Liver (tissue), 9 donors: Measurements from ENCODE around the gene CRY1. TPM values are rescaled to one million over a fixed set of nuclear protein-coding genes. Genes with fewer than 3 reads are reported as not detected.

Experiments
- DNase-seq: peaks from one replicate; pipeline ENCODE4 v3.0.0-alpha.2; 2017; ENCODE audit warnings: low spot score
- H3K27ac ChIP-seq, 2 donors: one replicate each; pipeline ENCODE4 v1.7.0; 2013; ENCODE audit warnings: inconsistent platforms in 2 of 2, low read length in 2 of 2, control low read depth in 1 of 2, low read depth in 1 of 2, mild to moderate bottlenecking in 1 of 2
- H3K27me3 ChIP-seq, 4 donors: one replicate each; pipeline versions ENCODE4 v1.6.1 to v1.7.0; 2013; ENCODE audit warnings: low read length in 3 of 4, inconsistent platforms in 1 of 4, mild to moderate bottlenecking in 1 of 4, moderate library complexity in 1 of 4; ENCODE audit not compliant: control insufficient read depth in 4 of 4, insufficient read depth in 4 of 4
- H3K36me3 ChIP-seq, 4 donors: one replicate each; pipeline versions ENCODE4 v1.6.1 to v1.7.0; 2013; ENCODE audit warnings: low read length in 3 of 4, mild to moderate bottlenecking in 3 of 4, low read depth in 1 of 4, moderate library complexity in 1 of 4; ENCODE audit not compliant: control insufficient read depth in 4 of 4, insufficient read depth in 3 of 4
- H3K4me1 ChIP-seq, 4 donors: one replicate each; pipeline versions ENCODE4 v1.6.1 to v1.7.0; 2013; ENCODE audit warnings: low read length in 3 of 4, mild to moderate bottlenecking in 3 of 4, moderate library complexity in 1 of 4; ENCODE audit not compliant: control insufficient read depth in 4 of 4, insufficient read depth in 4 of 4
- H3K4me3 ChIP-seq, 3 donors: one replicate each; pipeline versions ENCODE4 v1.6.1 to v1.7.0; 2013; ENCODE audit warnings: low read length in 3 of 3, control low read depth in 1 of 3, low read depth in 1 of 3, mild to moderate bottlenecking in 1 of 3
- H3K9ac ChIP-seq, 2 donors: one replicate each; pipeline ENCODE4 v1.7.0; 2013; ENCODE audit warnings: low read length in 2 of 2, mild to moderate bottlenecking in 2 of 2, moderate library complexity in 2 of 2, control low read depth in 1 of 2, low read depth in 1 of 2
- H3K9me3 ChIP-seq, 4 donors: one replicate each; pipeline versions ENCODE4 v1.6.1 to v1.7.0; 2013; ENCODE audit warnings: low read length in 3 of 4; ENCODE audit not compliant: control insufficient read depth in 4 of 4
- EGR1 ChIP-seq, 2 donors: IDR thresholded peaks; 2 replicates each; pipeline ENCODE4 v1.6.1; 2016 to 2018; ENCODE audit warnings: antibody characterized with exemption in 2 of 2, low read depth in 2 of 2
- FOXA2 ChIP-seq: IDR thresholded peaks from 2 replicates; pipeline ENCODE4 v1.6.1; 2016; ENCODE audit warnings: antibody characterized with exemption
- RAD21 ChIP-seq, 2 donors: IDR thresholded peaks; 2 replicates each; pipeline ENCODE4 v1.6.1; 2016; ENCODE audit warnings: antibody characterized with exemption in 2 of 2, mild to moderate bottlenecking in 2 of 2
- RXRA ChIP-seq, 2 donors: IDR thresholded peaks; 2 replicates each; pipeline ENCODE4 v1.6.1; 2017 to 2018; ENCODE audit warnings: antibody characterized with exemption in 2 of 2, mild to moderate bottlenecking in 1 of 2
- SP1 ChIP-seq: IDR thresholded peaks from 2 replicates; pipeline ENCODE4 v1.6.1; 2018; ENCODE audit warnings: antibody characterized with exemption, mild to moderate bottlenecking
- TAF1 ChIP-seq: conservative IDR thresholded peaks from 2 replicates; pipeline ENCODE4 v1.6.1; 2016; ENCODE audit warnings: antibody characterized with exemption, mild to moderate bottlenecking
- YY1 ChIP-seq: IDR thresholded peaks from 2 replicates; pipeline ENCODE4 v1.6.1; 2016; ENCODE audit warnings: antibody characterized with exemption, mild to moderate bottlenecking
- WGBS: extraction: QIAGEN DNeasy Blood & Tissue Kit; methylation state at CpG from one replicate; pipeline ENCODE4 v1.1.7; 2013; 5-methylcytosine and 5-hydroxymethylcytosine counted together
- polyA plus RNA-seq, 2 donors: library from polyadenylated mRNA; stranded (reverse) in 1 of 2; unstranded in 1 of 2; fragments of 200-250 nt in 1 of 2; fragments of >200 nt in 1 of 2; fragmentation: Nextera tagmentation in 1 of 2; extraction: Ambion mirVana in 1 of 2; gene quantifications; one replicate each; pipeline versions ENCODE4 v1.2.1 to v1.2.3, GENCODE V29; 2013 to 2015
- total RNA-seq, 2 donors: library from RNA; depleted of rRNA; stranded (reverse); fragments of >200 nt; gene quantifications; one replicate each; pipeline ENCODE4 v1.2.3, GENCODE V29; 2014
- TF ChIP-seq, protein P1 (sequence below): IDR thresholded peaks from 2 replicates; pipeline ENCODE4 v1.6.1; 2016; ENCODE audit warnings: antibody characterized with exemption
- TF ChIP-seq, protein P2 (sequence below): IDR thresholded peaks from 2 replicates; pipeline ENCODE4 v1.6.1; 2016; ENCODE audit warnings: antibody characterized with exemption
- TF ChIP-seq, protein P3 (sequence below): IDR thresholded peaks from 2 replicates; pipeline ENCODE4 v1.6.1; 2016; ENCODE audit warnings: antibody characterized with exemption, mild to moderate bottlenecking
- TF ChIP-seq, protein P4 (sequence below): fragments of 150-350 bp; IDR thresholded peaks from 2 replicates; pipeline ENCODE4 v1.5.1; 2017; ENCODE audit warnings: improper control_type of control experiment, low read depth, low read length; ENCODE audit not compliant: missing input control
- donor health status: healthy.
- donor health status: healthy.
- donor health status: healthy.
- donor health status: healthy.
- donor health status: healthy.

CRY1 gene
- total RNA-seq (10 to 100 TPM in 1 of 2 donors, 1 to 10 TPM in 1; 9.8 to 16.6 TPM), polyA plus RNA-seq (10 to 100 TPM in 1 of 2 donors, 1 to 10 TPM in 1; 5.7 to 10.4 TPM)

DNA sequence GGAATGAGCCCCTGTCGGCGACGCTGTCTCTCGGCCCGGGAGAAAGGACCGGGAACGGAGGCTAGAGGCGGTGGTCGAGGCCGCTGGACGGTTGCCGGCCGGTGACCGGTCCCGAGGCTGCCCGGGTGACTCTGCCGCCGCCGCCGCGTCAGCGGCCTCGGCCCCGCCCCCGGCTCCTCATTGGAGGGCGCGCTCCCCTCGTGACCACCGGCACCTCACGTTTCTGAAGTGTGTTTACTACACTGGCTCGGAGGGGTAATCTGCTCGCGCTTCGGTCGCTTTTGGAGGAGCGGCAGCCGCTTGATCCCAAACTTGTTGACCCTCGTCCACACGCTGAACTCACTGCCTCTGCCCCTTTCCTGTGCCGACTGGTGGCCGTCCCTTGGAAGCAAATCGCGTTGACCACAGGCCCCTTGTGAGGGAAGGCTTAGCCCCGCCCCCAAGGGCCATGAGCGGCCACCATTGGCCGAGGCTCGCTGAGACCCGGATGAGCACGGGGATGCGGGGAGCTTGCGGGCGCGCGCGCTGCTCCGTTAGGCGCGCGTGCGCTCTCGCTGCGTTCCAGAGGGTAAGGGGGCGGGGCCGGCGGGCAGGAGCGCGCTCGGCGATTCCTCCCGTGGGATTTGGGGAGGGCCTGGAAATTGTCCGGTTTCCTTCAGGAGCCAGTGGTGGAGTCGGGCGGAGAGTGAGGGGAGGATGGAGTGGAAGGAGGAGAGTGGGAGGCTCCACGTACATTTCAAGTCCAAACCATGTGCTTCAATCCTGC, at the start of gene CRY1:
CRY1 (minus strand) TSS at position 133 of the 766 bp plus-strand sequence. CDS start 588 bp downstream, outside the sequence.
- TF ChIP-seq, protein P1, sequence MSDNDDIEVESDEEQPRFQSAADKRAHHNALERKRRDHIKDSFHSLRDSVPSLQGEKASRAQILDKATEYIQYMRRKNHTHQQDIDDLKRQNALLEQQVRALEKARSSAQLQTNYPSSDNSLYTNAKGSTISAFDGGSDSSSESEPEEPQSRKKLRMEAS, result peak; percentile 94
- TF ChIP-seq, protein P2, sequence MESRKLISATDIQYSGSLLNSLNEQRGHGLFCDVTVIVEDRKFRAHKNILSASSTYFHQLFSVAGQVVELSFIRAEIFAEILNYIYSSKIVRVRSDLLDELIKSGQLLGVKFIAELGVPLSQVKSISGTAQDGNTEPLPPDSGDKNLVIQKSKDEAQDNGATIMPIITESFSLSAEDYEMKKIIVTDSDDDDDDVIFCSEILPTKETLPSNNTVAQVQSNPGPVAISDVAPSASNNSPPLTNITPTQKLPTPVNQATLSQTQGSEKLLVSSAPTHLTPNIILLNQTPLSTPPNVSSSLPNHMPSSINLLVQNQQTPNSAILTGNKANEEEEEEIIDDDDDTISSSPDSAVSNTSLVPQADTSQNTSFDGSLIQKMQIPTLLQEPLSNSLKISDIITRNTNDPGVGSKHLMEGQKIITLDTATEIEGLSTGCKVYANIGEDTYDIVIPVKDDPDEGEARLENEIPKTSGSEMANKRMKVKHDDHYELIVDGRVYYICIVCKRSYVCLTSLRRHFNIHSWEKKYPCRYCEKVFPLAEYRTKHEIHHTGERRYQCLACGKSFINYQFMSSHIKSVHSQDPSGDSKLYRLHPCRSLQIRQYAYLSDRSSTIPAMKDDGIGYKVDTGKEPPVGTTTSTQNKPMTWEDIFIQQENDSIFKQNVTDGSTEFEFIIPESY, result peak; percentile 62
- TF ChIP-seq RAD21 (IDR thresholded peaks at IDR 0.05) (no peak), YY1 (peak; percentile 73), FOXA2 (no peak), TAF1 (peak; percentile 10), SP1 (peak; percentile 82), RXRA (IDR thresholded peaks at IDR 0.05) (peak in 1 of 2 donors; percentile 21)
- TF ChIP-seq, protein P3, sequence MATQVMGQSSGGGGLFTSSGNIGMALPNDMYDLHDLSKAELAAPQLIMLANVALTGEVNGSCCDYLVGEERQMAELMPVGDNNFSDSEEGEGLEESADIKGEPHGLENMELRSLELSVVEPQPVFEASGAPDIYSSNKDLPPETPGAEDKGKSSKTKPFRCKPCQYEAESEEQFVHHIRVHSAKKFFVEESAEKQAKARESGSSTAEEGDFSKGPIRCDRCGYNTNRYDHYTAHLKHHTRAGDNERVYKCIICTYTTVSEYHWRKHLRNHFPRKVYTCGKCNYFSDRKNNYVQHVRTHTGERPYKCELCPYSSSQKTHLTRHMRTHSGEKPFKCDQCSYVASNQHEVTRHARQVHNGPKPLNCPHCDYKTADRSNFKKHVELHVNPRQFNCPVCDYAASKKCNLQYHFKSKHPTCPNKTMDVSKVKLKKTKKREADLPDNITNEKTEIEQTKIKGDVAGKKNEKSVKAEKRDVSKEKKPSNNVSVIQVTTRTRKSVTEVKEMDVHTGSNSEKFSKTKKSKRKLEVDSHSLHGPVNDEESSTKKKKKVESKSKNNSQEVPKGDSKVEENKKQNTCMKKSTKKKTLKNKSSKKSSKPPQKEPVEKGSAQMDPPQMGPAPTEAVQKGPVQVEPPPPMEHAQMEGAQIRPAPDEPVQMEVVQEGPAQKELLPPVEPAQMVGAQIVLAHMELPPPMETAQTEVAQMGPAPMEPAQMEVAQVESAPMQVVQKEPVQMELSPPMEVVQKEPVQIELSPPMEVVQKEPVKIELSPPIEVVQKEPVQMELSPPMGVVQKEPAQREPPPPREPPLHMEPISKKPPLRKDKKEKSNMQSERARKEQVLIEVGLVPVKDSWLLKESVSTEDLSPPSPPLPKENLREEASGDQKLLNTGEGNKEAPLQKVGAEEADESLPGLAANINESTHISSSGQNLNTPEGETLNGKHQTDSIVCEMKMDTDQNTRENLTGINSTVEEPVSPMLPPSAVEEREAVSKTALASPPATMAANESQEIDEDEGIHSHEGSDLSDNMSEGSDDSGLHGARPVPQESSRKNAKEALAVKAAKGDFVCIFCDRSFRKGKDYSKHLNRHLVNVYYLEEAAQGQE, result peak; percentile 14
- peaks cover 0 to 26% (median 5%) of the 10 kb centered on the region in 4 donors for H3K4me1 ChIP-seq
- H3K9ac ChIP-seq, result peak within 1 kb of the TSS; percentile 90 to 97
- under 1% methylated on average over 74 of the region's 74 CpGs for WGBS
- no peaks in the 10 kb centered on the region for H3K36me3 ChIP-seq
- no peaks in the 10 kb centered on the region for H3K27me3 ChIP-seq
- peak; percentile 95 for DNase-seq
- no peaks in the 10 kb centered on the region for H3K9me3 ChIP-seq
- peak within 1 kb of the TSS; percentile 98 to 100 for H3K27ac ChIP-seq
- H3K4me3 ChIP-seq, result peak within 1 kb of the TSS; percentile 82 to 86 (median 84)

DNA sequence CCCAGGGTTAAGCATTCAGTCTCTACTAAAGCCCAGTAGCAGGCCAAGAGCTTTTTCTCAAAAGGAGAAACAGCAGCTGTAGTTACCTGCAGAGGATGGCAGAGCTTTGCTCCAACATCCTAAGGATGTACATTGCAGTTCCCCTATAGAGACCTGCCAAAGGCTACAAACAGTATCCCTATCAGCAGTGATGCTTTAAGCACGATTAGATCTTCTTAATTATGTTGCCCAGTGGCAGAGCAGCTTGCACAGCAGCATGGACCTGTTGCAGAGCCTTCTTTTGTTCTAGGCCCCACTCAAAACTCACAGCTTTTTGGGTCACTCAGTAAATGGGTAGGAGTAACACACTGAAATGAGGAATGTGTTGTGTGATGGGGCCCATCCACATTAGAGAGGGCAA, 46.4 kb upstream of the CRY1 start:
- DNase-seq, result no peak
- H3K36me3 ChIP-seq, result no peaks in the 10 kb centered on the region
- no peaks in the 10 kb centered on the region for H3K4me1 ChIP-seq
- H3K27me3 ChIP-seq, result no peaks in the 10 kb centered on the region
- no peak overlapping the region for H3K4me3 ChIP-seq
- H3K27ac ChIP-seq, result no peak overlapping the region
- 87% methylated on average over 1 of the region's 1 CpG for whole genome bisulfite sequencing
- H3K9ac ChIP-seq, result no peak overlapping the region
- TF ChIP-seq RAD21 (IDR thresholded peaks at IDR 0.05) (no peak), RXRA (IDR thresholded peaks at IDR 0.05) (no peak), SP1 (no peak), EGR1 (IDR thresholded peaks at IDR 0.05; ENCODE audit: low read depth in 2 of 2) (no peak)
- TF ChIP-seq, protein P2, result no peak
- TF ChIP-seq, protein P4, sequence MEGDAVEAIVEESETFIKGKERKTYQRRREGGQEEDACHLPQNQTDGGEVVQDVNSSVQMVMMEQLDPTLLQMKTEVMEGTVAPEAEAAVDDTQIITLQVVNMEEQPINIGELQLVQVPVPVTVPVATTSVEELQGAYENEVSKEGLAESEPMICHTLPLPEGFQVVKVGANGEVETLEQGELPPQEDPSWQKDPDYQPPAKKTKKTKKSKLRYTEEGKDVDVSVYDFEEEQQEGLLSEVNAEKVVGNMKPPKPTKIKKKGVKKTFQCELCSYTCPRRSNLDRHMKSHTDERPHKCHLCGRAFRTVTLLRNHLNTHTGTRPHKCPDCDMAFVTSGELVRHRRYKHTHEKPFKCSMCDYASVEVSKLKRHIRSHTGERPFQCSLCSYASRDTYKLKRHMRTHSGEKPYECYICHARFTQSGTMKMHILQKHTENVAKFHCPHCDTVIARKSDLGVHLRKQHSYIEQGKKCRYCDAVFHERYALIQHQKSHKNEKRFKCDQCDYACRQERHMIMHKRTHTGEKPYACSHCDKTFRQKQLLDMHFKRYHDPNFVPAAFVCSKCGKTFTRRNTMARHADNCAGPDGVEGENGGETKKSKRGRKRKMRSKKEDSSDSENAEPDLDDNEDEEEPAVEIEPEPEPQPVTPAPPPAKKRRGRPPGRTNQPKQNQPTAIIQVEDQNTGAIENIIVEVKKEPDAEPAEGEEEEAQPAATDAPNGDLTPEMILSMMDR, result no peak
- TF ChIP-seq, protein P1, result no peak
- H3K9me3 ChIP-seq, result no peaks in the 10 kb centered on the region
